Tibial artery (tissue), 4 donors: ENCODE measurements around the gene NSUN6.

Source experiments
- DNase-seq, 2 donors: peaks; one replicate each; pipeline ENCODE4 v3.0.0-alpha.2; 2019
- H3K27ac ChIP-seq, 2 donors: fragments of 200-600 bp; sonication (generic) in 1 of 2; 1 replicate in 1 of 2; 2 replicates in 1 of 2; pipeline ENCODE4 v1.5.1; 2018 to 2019; ENCODE audit warnings: mild to moderate bottlenecking in 1 of 2
- H3K27me3 ChIP-seq, 2 donors: fragments of 200-600 bp; sonication (generic) in 1 of 2; one replicate each; pipeline versions ENCODE4 v1.5.1 to v1.6.0; 2016 to 2019
- H3K36me3 ChIP-seq, 3 donors: fragments of 200-600 bp; sonication (generic) in 2 of 3; one replicate each; pipeline ENCODE4 v1.5.1; 2016 to 2019; ENCODE audit warnings: mild to moderate bottlenecking in 2 of 3
- H3K4me1 ChIP-seq, 4 donors: fragments of 200-600 bp; sonication (generic) in 2 of 4; 1 replicate in 3 of 4; 2 replicates in 1 of 4; pipeline ENCODE4 v1.5.1; 2016 to 2019
- H3K4me3 ChIP-seq, 2 donors: fragments of 200-600 bp; sonication (generic) in 1 of 2; 1 replicate in 1 of 2; 2 replicates in 1 of 2; pipeline ENCODE4 v1.5.1; 2018 to 2019; ENCODE audit warnings: mild to moderate bottlenecking in 2 of 2
- H3K9me3 ChIP-seq, 3 donors: fragments of 200-600 bp; sonication (generic) in 1 of 3; one replicate each; pipeline ENCODE4 v1.5.1; 2016 to 2019
- CTCF ChIP-seq, 2 experiments: fragments of 200-600 bp in 1 of 2; fragments of 450-650 bp in 1 of 2; IDR thresholded peaks; one replicate each; pipeline ENCODE4 v1.5.1; 2017 to 2019; ENCODE audit warnings: antibody characterized with exemption in 2 of 2, mild to moderate bottlenecking in 1 of 2, moderate library complexity in 1 of 2
- intact Hi-C: fragments of 100-400 bp; cut with DNase I; formaldehyde crosslinking; loops from one replicate; pipeline ENCODE4 v1.15.0; 2023; ENCODE audit warnings: low total_unique reads

The NSUN6 gene

GRCh38 chr10:18687195-18687594 is 35.8 kb upstream of the NSUN6 start:
- H3K27ac ChIP-seq = no peak overlapping the region
- no peaks in the 10 kb centered on the region for H3K27me3 ChIP-seq
- H3K4me3 ChIP-seq = no peak overlapping the region
- peaks cover 0 to 7% (median 0%) of the 10 kb centered on the region in 3 donors for H3K36me3 ChIP-seq
- H3K4me1 ChIP-seq = no peaks in the 10 kb centered on the region
- intact Hi-C loops = no loop called here
- no peaks in the 10 kb centered on the region for H3K9me3 ChIP-seq
- TF ChIP-seq CTCF (IDR thresholded peaks at IDR 0.05) = no peak
- no peak for DNase-seq

GRCh38 chr10:18685555-18685954 is 34.2 kb upstream of the NSUN6 start:
- Histone ChIP-seq H3K9me3 (no peaks in the 10 kb centered on the region), H3K36me3 (peaks cover 0 to 7% (median 0%) of the 10 kb centered on the region in 3 donors), H3K4me1 (no peaks in the 10 kb centered on the region), H3K4me3 (no peak overlapping the region), H3K27ac (no peak overlapping the region), H3K27me3 (no peaks in the 10 kb centered on the region)
- TF ChIP-seq CTCF (IDR thresholded peaks at IDR 0.05) = no peak
- intact Hi-C loops = no loop called here
- no peak for DNase-seq

- Histone ChIP-seq H3K4me3 (no peak overlapping the region), H3K36me3 (peaks cover 0 to 7% (median 0%) of the 10 kb centered on the region in 3 donors), H3K9me3 (no peaks in the 10 kb centered on the region), H3K27me3 (no peaks in the 10 kb centered on the region), H3K4me1 (no peaks in the 10 kb centered on the region), H3K27ac (no peak overlapping the region)
- no peak for TF ChIP-seq CTCF (IDR thresholded peaks at IDR 0.05)
- DNase-seq = no peak
- intact Hi-C loops = no loop called here
These were observed 33.6 kb upstream of the NSUN6 start for GRCh38 chr10:18684953-18685352.

GRCh38 chr10:18684416-18684815 is 33.0 kb upstream of the NSUN6 start:
- intact Hi-C loops = no loop called here

GRCh38 chr10:18683427-18683826 is 32.0 kb upstream of the NSUN6 start:
- no peak for TF ChIP-seq CTCF (IDR thresholded peaks at IDR 0.05)
- no peak overlapping the region for H3K27ac ChIP-seq
- no peaks in the 10 kb centered on the region for H3K27me3 ChIP-seq
- H3K36me3 ChIP-seq = peaks cover 0 to 7% (median 0%) of the 10 kb centered on the region in 3 donors
- H3K9me3 ChIP-seq = no peaks in the 10 kb centered on the region
- no peak overlapping the region for H3K4me3 ChIP-seq
- intact Hi-C loops = no loop called here
- H3K4me1 ChIP-seq = no peaks in the 10 kb centered on the region
- no peak for DNase-seq

More at GRCh38 chr10:18684416-18684815, 33.0 kb upstream of the NSUN6 start:
- Histone ChIP-seq H3K9me3 (no peaks in the 10 kb centered on the region), H3K4me3 (no peak overlapping the region), H3K4me1 (no peaks in the 10 kb centered on the region), H3K27me3 (no peaks in the 10 kb centered on the region), H3K36me3 (peaks cover 0 to 7% (median 0%) of the 10 kb centered on the region in 3 donors), H3K27ac (no peak overlapping the region)
- DNase-seq = no peak
- TF ChIP-seq CTCF (IDR thresholded peaks at IDR 0.05) = no peak

GRCh38 chr10:18681971-18682411 is 30.6 kb upstream of the NSUN6 start:
- no peaks in the 10 kb centered on the region for H3K27me3 ChIP-seq
- no peak overlapping the region for H3K4me3 ChIP-seq
- DNase-seq = no peak
- no peaks in the 10 kb centered on the region for H3K4me1 ChIP-seq
- H3K9me3 ChIP-seq = no peaks in the 10 kb centered on the region
- H3K27ac ChIP-seq = no peak overlapping the region
- TF ChIP-seq CTCF (IDR thresholded peaks at IDR 0.05) = no peak
- intact Hi-C loops = no loop called here
- peaks cover 0 to 8% (median 0%) of the 10 kb centered on the region in 3 donors for H3K36me3 ChIP-seq
